ENCODE results near the gene TMEM130.

TMEM130 gene

DNA sequence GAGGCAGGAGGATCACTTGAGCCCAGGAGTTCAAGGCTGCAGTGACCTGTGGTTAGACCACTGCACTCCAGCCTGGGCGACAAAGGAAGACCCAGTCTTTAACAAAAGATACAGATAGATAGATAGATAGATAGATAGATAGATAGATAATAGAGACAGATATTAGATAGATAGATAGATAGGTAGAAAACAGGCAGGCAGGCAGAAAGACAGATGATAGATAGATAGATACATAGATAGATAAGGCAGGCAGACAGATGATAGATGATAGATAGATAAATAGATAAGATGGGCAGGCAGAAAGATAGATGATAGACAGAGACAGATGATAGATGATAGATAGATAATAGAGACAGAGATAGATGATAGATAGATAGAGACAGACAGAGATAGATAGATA is 54.5 kb downstream of the TMEM130 start:
- TF ChIP-seq, protein P1, sequence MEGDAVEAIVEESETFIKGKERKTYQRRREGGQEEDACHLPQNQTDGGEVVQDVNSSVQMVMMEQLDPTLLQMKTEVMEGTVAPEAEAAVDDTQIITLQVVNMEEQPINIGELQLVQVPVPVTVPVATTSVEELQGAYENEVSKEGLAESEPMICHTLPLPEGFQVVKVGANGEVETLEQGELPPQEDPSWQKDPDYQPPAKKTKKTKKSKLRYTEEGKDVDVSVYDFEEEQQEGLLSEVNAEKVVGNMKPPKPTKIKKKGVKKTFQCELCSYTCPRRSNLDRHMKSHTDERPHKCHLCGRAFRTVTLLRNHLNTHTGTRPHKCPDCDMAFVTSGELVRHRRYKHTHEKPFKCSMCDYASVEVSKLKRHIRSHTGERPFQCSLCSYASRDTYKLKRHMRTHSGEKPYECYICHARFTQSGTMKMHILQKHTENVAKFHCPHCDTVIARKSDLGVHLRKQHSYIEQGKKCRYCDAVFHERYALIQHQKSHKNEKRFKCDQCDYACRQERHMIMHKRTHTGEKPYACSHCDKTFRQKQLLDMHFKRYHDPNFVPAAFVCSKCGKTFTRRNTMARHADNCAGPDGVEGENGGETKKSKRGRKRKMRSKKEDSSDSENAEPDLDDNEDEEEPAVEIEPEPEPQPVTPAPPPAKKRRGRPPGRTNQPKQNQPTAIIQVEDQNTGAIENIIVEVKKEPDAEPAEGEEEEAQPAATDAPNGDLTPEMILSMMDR (IDR thresholded peaks at IDR 0.05; ENCODE audit: low read depth, low read length): no peak
- DNase-seq (ENCODE audit: low read depth in 2 of 2): no peak
- no peak overlapping the region for H3K4me3 ChIP-seq (replicated peaks in 1 of 2; ENCODE audit: low read depth in 2 of 2, low read length in 2 of 2)

DNA sequence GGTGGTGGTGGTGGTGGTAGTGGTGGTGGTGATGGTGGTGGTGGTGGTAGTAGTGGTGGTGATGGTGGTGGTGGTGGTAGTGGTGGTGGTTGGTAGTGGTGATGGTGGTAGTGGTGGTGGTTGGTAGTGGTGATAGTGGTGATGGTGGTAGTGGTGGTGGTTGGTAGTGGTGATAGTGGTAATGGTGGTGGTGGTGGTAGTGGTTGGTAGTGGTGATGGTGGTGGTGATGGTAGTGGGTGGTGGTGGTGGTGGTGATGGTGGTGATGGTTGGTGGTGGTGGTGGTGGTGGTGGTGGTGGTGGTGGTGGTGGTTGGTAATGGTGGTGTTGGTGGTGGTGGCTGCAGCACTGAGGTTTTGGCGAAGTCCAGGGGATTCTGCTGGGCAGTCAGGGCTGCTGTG is 58.5 kb downstream of the TMEM130 start:
- no peak overlapping the region for H3K4me3 ChIP-seq (replicated peaks in 1 of 2; ENCODE audit: low read depth in 2 of 2, low read length in 2 of 2)
- DNase-seq (ENCODE audit: low read depth in 2 of 2): no peak
- TF ChIP-seq, protein P1 (IDR thresholded peaks at IDR 0.05; ENCODE audit: low read depth, low read length): no peak

DNA sequence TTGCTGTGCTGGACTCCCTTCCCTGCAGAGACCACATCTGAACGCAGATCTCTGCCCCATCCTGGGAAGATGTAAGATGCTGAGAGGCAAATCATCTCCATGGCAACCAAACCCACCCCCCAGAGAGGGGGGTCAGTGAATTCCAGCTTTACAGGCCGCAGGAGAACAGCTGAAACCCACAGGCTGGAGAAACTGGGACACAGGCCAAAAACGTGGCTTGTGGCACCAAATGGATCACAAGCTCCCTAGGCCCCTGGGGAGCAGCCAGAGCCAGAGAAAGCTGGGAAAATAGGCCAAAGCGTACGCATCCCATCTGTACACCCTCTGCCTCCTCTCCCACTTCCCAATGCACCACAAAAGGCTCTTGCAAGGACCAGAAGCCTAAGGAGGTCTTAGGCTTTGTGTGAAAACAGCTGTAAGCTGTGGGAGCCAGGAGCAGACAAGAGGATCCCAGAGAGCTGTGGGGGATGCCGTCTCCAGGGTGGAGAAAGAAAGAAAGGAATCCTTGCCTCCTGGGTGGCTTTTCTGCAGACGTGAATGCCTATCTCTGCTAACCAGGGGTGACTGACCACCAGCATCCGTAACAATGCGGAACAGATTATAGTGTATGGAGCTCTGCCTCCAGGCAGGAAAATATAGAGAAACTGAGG is 59.5 kb downstream of the TMEM130 start:
- DNase-seq (ENCODE audit: low read depth in 2 of 2): peak in 1 of 2 donors; percentile 50
- no peak overlapping the region for H3K4me3 ChIP-seq (replicated peaks in 1 of 2; ENCODE audit: low read depth in 2 of 2, low read length in 2 of 2)
- TF ChIP-seq, protein P1 (IDR thresholded peaks at IDR 0.05; ENCODE audit: low read depth, low read length): no peak

DNA sequence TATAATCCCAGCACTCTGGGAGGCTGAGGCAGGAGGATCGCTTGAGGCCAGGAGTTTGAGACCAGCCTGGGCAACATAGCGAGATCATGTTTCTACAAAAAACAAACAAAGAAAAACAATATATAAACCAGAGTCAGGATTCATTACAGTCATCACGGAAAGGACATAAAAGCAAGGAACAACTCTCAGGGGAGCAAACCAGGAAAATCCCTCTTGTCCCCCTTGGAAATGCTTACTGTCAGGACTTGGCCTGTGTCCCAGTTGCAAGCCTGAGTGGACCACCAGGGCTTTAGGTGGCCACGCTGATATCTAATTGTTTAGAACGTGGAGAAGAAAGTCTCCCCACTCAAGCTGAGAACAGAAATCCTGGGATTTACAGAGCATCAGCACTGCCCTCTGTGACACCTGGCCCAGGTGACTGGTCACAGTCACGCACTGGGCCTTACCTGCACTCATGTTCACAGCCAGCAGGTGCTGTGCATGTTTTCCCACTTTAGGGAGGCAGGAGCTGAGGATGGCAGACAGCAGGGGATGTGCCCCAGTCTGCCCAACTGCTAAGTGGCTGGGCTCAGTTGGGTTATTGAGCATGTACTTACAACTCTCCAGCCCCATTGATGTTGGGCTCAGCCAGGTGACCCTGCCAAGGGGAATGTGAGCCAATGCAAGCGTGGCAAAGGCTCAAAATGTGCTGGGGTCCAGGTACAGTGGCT is 60.9 kb downstream of the TMEM130 start:
- H3K4me3 ChIP-seq (replicated peaks in 1 of 2; ENCODE audit: low read depth in 2 of 2, low read length in 2 of 2): no peak overlapping the region
- TF ChIP-seq, protein P1 (IDR thresholded peaks at IDR 0.05; ENCODE audit: low read depth, low read length): no peak

DNA sequence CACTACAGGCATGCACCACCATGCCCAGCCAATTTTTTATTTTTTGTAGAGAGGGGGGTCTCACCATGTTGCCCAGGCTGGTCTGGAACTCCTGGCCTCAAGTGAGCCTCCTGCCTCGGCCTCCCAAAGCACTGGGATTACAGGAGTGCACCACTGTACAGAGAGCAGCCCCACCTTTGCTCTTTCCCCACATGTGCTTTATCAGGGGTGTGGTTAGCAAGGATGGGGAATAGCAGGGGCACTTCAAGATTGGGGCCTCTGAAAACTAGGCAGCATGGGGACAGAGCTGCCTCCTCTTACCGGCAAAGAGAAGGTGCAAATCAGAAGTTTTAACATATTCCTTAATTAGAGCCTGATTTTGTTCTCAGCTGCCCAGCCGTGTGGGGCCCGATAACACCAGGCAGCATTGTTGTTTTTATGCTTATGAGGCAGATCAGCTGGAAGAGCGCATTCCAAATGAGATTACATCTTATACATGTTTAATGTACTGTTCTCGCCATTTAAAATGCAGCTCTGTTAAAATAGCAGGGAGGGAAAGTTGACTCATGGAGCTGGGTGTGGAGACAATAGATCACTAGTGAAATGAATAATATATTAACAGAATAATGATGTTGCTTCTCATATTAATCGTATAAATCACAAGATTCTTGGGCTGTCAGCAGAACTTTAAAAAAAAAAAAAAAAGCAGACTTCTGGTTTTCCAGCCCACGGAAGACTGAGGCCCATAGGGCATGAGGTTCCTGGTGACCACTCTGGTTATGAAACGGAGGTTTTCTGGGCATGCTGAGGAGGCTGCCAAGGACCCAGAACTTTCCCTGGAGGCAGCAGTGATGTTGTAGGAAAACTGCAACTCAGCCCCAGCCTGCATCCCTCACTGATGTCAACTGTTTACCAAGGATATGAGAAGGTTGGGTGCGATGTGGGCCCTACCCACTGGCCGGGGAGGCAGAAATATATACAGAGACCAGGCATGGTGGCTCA is 62.5 kb downstream of the TMEM130 start:
- TF ChIP-seq, protein P1 (IDR thresholded peaks at IDR 0.05; ENCODE audit: low read depth, low read length): no peak
- H3K4me3 ChIP-seq (replicated peaks in 1 of 2; ENCODE audit: low read depth in 2 of 2, low read length in 2 of 2): no peak overlapping the region
- peak in 1 of 2 donors; percentile 41 for DNase-seq (ENCODE audit: low read depth in 2 of 2)

More for the DNA sequence above, 60.9 kb downstream of the TMEM130 start:
- no peak for DNase-seq (ENCODE audit: low read depth in 2 of 2)

DNA sequence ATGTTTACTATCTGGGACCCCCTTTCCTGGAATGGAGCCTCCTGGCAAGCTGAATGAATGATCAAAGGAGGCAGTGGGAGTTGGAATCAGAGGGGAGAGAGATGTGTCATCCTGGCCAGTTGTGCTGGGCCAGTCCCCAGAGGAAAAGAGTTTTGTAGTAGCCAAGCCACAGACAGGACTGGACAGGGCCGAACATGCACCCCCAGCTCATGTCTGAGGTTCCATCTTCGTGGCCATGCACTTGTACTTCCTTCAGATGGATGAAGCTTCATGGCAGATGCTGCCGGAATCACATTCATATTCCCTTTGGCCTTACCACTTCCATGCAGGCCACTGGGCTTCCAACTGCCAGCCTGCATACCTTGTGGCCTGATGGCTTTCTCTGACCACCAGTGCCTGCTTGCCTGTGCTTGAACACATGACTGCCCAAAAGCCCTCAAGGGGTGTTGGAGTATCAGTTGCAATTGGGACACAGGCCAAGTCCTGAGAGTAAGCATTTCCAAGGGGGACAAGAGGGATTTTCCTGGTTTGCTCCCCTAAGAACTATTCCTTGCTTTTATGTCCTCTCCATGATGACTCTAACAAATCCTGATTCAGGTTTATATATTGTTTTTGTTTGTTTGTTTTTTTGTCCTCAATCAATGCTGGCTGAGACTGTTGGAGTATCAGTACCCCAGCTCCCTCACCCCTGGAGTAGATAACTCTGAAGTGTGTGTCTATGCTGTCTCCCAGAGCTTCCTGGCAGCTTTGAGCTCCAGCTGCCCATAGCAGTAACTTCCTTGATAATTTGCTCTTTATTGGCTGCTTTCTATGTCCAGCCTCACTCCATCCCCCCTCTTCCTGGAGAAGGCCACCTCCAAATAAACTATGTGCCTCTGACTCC is 63.6 kb downstream of the TMEM130 start:
- TF ChIP-seq, protein P1 (IDR thresholded peaks at IDR 0.05; ENCODE audit: low read depth, low read length): no peak
- H3K4me3 ChIP-seq (replicated peaks in 1 of 2; ENCODE audit: low read depth in 2 of 2, low read length in 2 of 2): no peak overlapping the region
- DNase-seq (ENCODE audit: low read depth in 2 of 2): no peak
